ENCODE data around the gene PFN1.
"Not testable (repeated sequence)": the region's sequence is repeated elsewhere in the genome, so short reads cannot be mapped to it uniquely, and the experiment has no call there.

DNA sequence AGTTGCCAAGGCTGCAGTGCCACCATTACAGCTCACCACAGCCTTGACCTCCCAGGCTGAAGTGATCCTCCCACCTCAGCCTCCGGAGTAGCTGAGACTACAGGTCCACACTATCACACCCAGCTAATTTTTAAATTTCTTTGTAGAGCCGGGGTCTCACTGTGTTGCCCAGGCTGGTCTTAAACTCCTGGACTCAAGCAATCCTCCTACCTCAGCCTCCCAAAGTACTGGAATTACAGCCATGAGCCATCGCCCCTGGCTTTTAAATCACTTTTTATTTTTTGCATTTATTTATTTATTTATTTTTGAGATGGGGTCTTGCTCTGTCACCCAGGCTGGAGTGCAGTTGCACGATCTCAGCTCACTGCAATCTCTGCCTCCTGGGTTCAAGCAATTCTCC, 33.8 kb downstream of the PFN1 start:
- TF ChIP-seq POLR2A, CTCF (IDR thresholded peaks at IDR 0.05): not testable (repeated sequence)
